HG03060 (cell line): ENCODE results near the gene NKX6-1.
A peak's percentile ranks its signal among the peaks of the same experiment; 100 is the strongest.

ENCODE experiments used
- ATAC-seq: cut with Tn5 transposase; IDR thresholded peaks from one replicate; pipeline ENCODE4 v1.9.1; 2021; ENCODE audit warnings: low read depth, moderate number of reproducible peaks; ENCODE audit not compliant: unreplicated experiment

The NKX6-1 gene

GRCh38 chr4:84498935-84499623 lies at the start of gene NKX6-1:
Gene NKX6-1, minus strand, starts transcription at chr4:84499292. Its CDS starts 1,064 bp downstream, at chr4:84498228.
- no peak for ATAC-seq

DNA sequence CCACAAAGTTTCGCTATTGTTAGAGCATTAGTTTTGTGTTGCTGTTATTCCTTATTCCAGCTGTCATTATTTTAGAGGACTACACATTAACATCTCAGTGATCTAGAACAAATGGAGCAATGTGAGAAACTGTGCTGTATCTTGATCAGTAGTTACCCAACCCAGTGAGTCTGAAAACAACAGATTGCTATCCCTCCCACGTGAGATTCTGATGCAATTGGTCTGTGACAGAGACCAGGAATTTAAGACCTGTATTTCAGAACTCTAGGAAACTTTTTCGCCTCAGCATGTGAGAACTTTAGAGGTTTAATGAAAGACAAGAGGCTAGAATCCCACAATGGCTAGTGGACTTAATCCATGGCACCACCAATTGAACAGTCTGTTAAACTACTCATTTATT lies 48.1 kb upstream of the NKX6-1 start:
- ATAC-seq: no peak

- ATAC-seq: no peak
Observed at GRCh38 chr4:84545093-84545492, 46.0 kb upstream of the NKX6-1 start.

GRCh38 chr4:84535901-84536300 lies 36.8 kb upstream of the NKX6-1 start:
- no peak for ATAC-seq

- no peak for ATAC-seq
Observed at GRCh38 chr4:84531689-84532088, 32.6 kb upstream of the NKX6-1 start.

DNA sequence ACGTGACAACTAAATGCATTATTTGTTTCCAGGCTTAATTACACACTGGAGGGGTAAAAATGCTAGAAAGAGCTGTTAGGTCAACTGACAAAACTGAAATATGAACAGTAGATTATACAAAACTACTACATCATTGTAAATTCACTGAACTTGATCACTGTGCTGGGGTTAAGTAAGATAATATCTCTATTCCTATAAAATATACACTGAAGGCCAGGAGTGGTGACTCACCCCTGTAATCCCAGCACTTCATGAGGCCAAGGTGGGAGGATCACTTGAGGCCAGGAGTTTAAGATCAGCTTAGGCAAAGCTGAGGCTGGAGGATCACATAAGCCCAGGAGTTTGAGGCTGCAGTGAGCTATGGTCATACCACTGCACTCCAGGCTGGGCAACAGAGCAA lies 31.8 kb upstream of the NKX6-1 start:
- ATAC-seq: no peak

DNA sequence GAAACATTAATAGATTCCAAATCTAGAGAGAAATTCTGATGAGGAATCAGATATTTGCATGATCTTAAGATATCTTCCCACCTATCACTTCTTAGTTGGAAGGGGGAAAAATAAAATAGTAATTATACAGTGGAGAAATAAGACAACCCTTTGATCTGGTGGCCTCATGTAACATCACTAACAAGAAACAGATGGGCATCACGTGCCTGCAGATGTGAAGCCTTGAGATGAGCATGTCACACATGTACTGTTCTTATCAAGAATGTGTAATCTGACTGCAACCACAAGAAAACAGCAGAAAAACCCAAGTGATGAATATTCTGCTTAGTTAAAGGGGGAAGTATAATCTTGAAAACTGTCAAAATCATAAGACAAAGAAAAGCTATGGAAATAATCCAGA lies 31.4 kb upstream of the NKX6-1 start:
- no peak for ATAC-seq

- no peak for ATAC-seq
Observed at GRCh38 chr4:84529169-84529751, 30.2 kb upstream of the NKX6-1 start.

DNA sequence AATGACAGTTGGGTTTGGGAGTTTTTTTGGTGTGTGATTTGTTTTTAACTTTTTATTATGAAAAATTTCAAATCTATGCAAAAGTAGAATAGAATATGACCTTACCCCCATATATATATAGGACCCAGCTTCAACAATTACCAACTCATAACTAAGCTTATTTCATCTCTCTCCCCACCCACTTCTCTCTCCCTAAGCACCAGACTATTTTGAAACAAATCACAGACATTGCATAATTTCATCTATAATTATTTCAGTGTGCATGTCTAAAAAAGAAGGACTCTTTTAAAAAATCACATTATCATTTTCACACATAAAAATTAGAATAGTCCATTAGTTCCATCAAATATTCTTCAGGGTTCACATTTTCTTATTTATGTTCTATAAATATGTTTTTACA lies 28.3 kb upstream of the NKX6-1 start:
- ATAC-seq: no peak

DNA sequence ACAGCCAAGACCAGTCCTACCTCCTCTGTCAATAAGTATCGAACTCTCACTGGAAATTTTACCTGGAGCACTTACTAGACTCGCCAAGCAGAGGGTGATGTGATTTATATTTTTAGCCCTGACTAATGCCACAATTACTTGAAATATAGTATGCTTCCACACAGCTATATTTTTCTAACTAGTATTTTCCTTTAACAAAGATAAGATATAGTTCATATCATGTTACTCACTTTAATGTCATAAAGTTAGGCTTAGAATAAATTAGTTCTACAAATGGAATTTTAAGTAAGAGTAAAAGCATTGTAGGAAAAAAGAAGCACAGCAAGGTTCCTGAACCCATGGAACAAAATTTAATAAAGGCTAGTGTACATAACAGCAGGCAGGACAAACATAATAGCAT lies 16.0 kb upstream of the NKX6-1 start:
- no peak for ATAC-seq

DNA sequence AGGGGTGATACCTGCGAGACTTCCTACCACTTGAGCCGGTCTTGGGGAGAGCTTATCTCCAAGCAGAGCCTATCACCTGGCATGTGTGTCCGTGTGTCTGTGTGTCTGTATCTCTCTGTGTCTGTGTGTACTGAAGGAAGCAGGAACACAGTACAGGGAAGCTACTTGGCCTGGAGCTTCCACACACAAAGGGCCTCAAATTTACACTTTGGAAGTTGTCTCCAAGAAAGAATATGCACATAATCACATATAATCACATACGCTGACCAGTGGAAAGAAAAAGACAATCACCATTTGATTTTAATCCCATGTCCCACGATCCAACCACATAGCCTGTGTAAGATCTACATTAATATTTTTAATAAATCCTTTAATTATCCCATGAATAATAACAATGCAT lies 13.2 kb upstream of the NKX6-1 start:
- ATAC-seq: no peak

DNA sequence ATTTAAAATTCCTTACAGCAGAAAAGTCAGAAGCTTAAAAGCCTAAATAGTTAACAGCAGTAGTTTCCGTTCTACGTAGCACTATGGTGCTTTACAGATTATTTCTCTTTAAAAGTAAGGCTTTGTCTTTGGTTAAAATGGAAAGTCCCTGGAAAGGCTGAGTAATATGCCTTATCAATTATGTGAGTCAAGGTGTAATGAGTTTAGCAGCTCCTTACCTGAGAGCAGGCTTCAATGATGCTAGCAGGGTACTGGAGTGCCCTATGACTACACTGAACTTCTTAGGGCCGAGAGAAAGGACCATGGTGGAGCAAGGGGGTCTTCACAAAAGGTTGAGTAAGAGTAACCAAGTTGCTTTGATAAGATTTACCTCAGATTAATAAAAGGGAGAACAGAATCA lies 12.6 kb upstream of the NKX6-1 start:
- no peak for ATAC-seq

DNA sequence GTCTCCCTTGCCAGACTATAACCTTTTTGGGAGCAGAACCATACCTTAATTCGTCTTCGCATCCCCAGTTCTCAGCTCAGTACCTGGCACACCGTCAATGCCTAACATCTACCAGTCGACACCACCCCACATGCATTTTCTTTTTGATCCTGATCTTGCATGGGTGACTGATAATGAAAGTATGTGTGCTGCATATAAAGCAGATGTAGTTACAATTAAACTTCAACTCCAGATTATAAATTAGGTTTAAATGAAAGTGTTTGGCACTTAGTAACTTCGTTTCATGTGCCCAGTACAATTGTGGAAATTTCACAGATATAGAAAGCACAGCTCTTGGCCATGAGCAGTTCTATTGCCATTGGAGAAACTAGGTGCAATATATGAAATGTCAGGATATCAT lies 8.8 kb upstream of the NKX6-1 start:
- no peak for ATAC-seq

DNA sequence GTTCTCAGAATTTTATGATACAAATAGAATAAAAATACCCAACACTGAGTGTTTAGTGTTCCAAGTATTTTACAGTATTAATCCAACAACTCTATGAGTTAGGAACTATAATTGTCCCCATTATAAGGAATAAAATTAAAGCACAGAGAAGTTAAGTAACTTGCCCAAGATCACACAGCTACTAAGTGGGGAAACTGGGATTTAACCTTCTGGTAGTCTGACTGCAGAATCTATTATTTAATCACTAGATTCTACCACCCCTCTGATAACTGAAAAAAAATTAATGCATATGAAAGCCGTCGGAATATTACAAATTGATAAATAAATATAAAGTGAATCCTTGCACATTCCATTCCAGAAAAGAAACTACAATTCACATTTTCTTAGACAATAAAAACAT lies 5.7 kb upstream of the NKX6-1 start:
- ATAC-seq: no peak

DNA sequence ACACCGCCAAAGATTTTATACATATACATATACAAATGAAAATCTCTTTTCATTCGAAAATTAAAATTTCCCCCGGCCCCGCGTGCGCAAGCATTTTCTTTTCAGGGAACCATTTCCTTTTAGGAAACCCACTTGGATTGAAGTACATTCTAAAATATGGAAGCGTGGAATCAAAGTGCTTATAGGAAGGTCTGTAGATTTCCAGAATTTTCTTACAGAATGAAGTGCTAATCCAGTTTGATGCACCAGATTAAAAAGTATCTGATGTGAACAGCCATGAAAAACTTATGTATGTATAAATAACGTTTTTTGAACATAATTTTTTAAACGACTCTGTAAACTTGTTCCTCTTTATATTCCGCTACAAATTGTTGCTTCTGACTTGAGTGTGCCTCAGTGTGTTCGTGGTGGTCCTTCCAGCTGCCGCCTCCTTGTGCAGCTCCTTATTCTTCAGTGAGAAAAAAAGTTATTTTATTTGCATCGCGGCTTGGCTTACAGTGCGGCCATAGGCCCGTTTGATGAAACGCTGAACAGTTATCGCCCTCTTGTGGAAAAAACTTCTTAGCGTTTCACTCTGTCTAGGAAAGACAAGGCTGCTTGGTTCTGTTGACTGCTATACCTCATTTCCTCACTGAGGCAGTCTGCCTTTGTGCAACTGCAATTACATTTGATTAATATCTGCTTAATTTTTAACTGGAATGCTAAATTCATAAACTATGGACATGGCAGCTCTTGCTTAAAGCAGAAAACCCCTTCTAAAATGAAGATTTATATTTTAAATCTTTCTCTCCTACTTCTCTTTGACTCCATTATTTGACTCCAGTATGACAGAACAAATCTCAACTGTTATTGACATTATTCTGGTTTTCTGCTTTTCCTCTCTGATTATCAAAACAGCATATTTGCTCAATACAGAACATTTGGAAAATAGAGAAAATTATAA lies 4.7 kb upstream of the NKX6-1 start:
- peak; percentile 77 for ATAC-seq

- no peak for ATAC-seq
Observed at GRCh38 chr4:84502955-84503373, 3.9 kb upstream of the NKX6-1 start.

DNA sequence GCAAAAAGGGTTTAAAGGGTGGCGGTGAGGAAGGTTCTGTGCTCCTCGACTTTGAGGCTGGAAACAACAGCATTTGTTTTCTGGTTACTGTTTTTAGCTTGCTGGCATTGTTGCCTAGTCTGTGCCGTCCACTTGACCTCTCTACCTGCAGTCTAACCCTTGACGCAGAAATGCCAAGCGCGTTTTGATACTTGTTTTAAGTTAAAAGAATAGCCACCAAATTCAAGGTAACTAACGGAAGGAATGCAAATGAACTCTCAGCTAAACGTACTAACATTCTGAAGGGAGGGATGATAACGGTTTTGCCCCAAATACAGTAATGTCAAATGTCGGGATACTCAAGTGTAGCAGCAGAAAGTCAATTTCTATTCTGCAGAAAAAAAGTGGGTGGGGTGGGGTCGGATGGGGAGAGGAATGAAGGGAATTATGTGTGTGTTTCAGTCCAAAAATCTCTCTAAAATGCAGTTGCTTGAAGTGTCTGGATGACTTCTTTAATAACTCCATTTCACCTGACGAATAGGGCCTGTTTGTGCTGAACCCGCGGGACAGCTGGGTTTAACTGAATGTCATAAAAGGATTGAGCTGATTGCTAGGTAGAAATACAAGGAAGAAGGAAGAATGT lies 3.4 kb upstream of the NKX6-1 start:
- no peak for ATAC-seq

DNA sequence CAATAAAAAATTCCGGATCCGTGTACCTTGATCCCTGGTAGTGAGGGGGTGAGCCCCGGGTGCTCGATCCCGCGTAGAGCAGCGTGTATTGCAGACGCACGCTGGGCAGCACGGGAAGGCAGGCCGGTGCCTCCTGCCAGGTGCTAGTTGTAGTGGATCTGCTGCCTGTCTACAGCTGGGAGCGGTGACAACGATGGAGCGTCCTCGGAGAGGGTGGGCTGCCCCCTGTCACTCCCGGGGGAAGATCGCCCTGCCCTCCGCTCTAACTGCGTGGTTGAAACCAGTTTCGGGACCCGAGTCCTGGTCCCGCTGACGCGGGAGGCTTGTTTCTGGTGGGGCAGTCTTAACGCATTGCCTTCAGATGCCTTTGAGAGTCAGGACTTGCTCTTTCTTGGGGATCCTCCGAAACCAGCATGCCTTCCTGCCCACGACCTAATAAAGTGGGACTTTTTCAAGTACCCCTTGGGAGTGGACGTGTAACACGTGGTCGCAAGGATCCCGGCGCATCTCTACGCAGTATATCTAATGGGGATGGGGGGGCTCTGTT lies 2.7 kb upstream of the NKX6-1 start:
- no peak for ATAC-seq

- no peak for ATAC-seq
Observed at GRCh38 chr4:84501202-84501503, 2.1 kb upstream of the NKX6-1 start.

GRCh38 chr4:84500386-84501201 lies 1.5 kb upstream of the NKX6-1 start:
- ATAC-seq: no peak
